ENCODE results near the gene SDCCAG8.

The SDCCAG8 gene

GRCh38 chr1:243272401-243272800, 16.6 kb downstream of the SDCCAG8 start:
- Histone ChIP-seq H2AFZ (ENCODE audit: low read depth, low read length) (no peak overlapping the region), H3K4me1 (ENCODE audit: low read length) (peaks cover 17% of the 10 kb centered on the region), H3K27me3 (ENCODE audit: low read depth, low read length) (no peaks in the 10 kb centered on the region), H3K9ac (ENCODE audit: low read length) (no peak overlapping the region), H3K4me3 (ENCODE audit: low read length) (no peak overlapping the region), H3K79me2 (ENCODE audit: low read length) (no peaks in the 10 kb centered on the region), H3K9me3 (ENCODE audit: insufficient read depth, low read length) (no peaks in the 10 kb centered on the region), H3K36me3 (replicated peaks; ENCODE audit: low read depth, low read length) (peaks cover 4% of the 10 kb centered on the region), H3K4me2 (ENCODE audit: low read length) (no peak overlapping the region), H4K20me1 (ENCODE audit: insufficient read depth, low read length) (no peaks in the 10 kb centered on the region), H3K27ac (ENCODE audit: low read length) (no peak overlapping the region)
- no peak for TF ChIP-seq EZH2phosphoT487 (IDR thresholded peaks at IDR 0.05; ENCODE audit: low read depth)
- TF ChIP-seq, protein P1, sequence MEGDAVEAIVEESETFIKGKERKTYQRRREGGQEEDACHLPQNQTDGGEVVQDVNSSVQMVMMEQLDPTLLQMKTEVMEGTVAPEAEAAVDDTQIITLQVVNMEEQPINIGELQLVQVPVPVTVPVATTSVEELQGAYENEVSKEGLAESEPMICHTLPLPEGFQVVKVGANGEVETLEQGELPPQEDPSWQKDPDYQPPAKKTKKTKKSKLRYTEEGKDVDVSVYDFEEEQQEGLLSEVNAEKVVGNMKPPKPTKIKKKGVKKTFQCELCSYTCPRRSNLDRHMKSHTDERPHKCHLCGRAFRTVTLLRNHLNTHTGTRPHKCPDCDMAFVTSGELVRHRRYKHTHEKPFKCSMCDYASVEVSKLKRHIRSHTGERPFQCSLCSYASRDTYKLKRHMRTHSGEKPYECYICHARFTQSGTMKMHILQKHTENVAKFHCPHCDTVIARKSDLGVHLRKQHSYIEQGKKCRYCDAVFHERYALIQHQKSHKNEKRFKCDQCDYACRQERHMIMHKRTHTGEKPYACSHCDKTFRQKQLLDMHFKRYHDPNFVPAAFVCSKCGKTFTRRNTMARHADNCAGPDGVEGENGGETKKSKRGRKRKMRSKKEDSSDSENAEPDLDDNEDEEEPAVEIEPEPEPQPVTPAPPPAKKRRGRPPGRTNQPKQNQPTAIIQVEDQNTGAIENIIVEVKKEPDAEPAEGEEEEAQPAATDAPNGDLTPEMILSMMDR (IDR thresholded peaks at IDR 0.05; ENCODE audit: low read depth, low read length) = no peak

DNA sequence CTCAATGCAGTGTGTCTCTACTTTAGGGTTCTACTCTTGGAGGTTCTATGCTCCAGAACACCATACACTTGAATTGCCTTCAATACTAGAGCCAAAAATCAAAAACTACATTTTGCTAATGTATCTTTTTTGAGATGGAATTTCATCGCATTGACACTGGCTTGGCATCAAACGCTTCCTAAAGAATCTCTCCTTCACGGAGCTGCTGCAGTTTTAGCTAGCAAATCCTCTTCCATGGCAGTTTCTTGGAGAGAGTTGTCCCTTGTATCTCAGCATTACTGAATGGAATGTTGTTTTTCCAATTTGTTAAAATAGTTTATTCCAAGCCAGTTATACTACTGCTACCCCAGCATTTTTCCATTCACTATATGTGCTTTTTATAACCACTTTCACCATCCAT, 17.7 kb downstream of the SDCCAG8 start:
- TF ChIP-seq, protein P1 (IDR thresholded peaks at IDR 0.05; ENCODE audit: low read depth, low read length) = no peak
- TF ChIP-seq EZH2phosphoT487 (IDR thresholded peaks at IDR 0.05; ENCODE audit: low read depth) = no peak
- H3K36me3 ChIP-seq (replicated peaks; ENCODE audit: low read depth, low read length) = peaks cover 8% of the 10 kb centered on the region
- H3K9me3 ChIP-seq (ENCODE audit: insufficient read depth, low read length) = no peaks in the 10 kb centered on the region
- H3K4me1 ChIP-seq (ENCODE audit: low read length) = peaks cover 17% of the 10 kb centered on the region
- no peaks in the 10 kb centered on the region for H4K20me1 ChIP-seq (ENCODE audit: insufficient read depth, low read length)
- H3K27me3 ChIP-seq (ENCODE audit: low read depth, low read length) = no peaks in the 10 kb centered on the region
- no peaks in the 10 kb centered on the region for H3K79me2 ChIP-seq (ENCODE audit: low read length)
- H3K27ac ChIP-seq (ENCODE audit: low read length) = no peak overlapping the region
- H3K9ac ChIP-seq (ENCODE audit: low read length) = no peak overlapping the region
- H3K4me2 ChIP-seq (ENCODE audit: low read length) = no peak overlapping the region
- H2AFZ ChIP-seq (ENCODE audit: low read depth, low read length) = no peak overlapping the region
- H3K4me3 ChIP-seq (ENCODE audit: low read length) = no peak overlapping the region

- Histone ChIP-seq H3K27me3 (ENCODE audit: low read depth, low read length) (no peaks in the 10 kb centered on the region), H4K20me1 (ENCODE audit: insufficient read depth, low read length) (no peaks in the 10 kb centered on the region), H3K36me3 (replicated peaks; ENCODE audit: low read depth, low read length) (peaks cover 8% of the 10 kb centered on the region), H3K79me2 (ENCODE audit: low read length) (no peaks in the 10 kb centered on the region), H3K9me3 (ENCODE audit: insufficient read depth, low read length) (no peaks in the 10 kb centered on the region), H3K9ac (ENCODE audit: low read length) (no peak overlapping the region), H2AFZ (ENCODE audit: low read depth, low read length) (no peak overlapping the region), H3K27ac (ENCODE audit: low read length) (no peak overlapping the region), H3K4me3 (ENCODE audit: low read length) (no peak overlapping the region), H3K4me2 (ENCODE audit: low read length) (no peak overlapping the region), H3K4me1 (ENCODE audit: low read length) (peaks cover 14% of the 10 kb centered on the region)
- TF ChIP-seq, protein P1 (IDR thresholded peaks at IDR 0.05; ENCODE audit: low read depth, low read length) = no peak
- no peak for TF ChIP-seq EZH2phosphoT487 (IDR thresholded peaks at IDR 0.05; ENCODE audit: low read depth)
Observed at GRCh38 chr1:243273945-243274344, 18.1 kb downstream of the SDCCAG8 start.

- no peak for TF ChIP-seq EZH2phosphoT487 (IDR thresholded peaks at IDR 0.05; ENCODE audit: low read depth)
- TF ChIP-seq, protein P1 (IDR thresholded peaks at IDR 0.05; ENCODE audit: low read depth, low read length) = no peak
- Histone ChIP-seq H3K4me1 (ENCODE audit: low read length) (peaks cover 5% of the 10 kb centered on the region; the same call in 1 of the 2 replicates), H2AFZ (ENCODE audit: low read depth, low read length) (no peak overlapping the region), H3K27me3 (ENCODE audit: low read depth, low read length) (no peaks in the 10 kb centered on the region), H3K79me2 (ENCODE audit: low read length) (no peaks in the 10 kb centered on the region), H3K36me3 (replicated peaks; ENCODE audit: low read depth, low read length) (peaks cover 8% of the 10 kb centered on the region), H3K9ac (ENCODE audit: low read length) (no peak overlapping the region), H3K27ac (ENCODE audit: low read length) (no peak overlapping the region), H3K4me3 (ENCODE audit: low read length) (no peak overlapping the region), H4K20me1 (ENCODE audit: insufficient read depth, low read length) (no peaks in the 10 kb centered on the region), H3K4me2 (ENCODE audit: low read length) (no peak overlapping the region), H3K9me3 (ENCODE audit: insufficient read depth, low read length) (no peaks in the 10 kb centered on the region)
Observed at GRCh38 chr1:243275316-243275715, 19.5 kb downstream of the SDCCAG8 start.
